ENCODE measurements around the gene ARHGEF33.
"Not testable (repeated sequence)": the region's sequence is repeated elsewhere in the genome, so short reads cannot be mapped to it uniquely, and the experiment has no call there.

ARHGEF33 gene

GRCh38 chr2:38911191-38911590 lies 21.5 kb downstream of the ARHGEF33 start:
- no peak for DNase-seq (ENCODE audit: low read depth)

GRCh38 chr2:38912619-38913018 lies 22.9 kb downstream of the ARHGEF33 start:
- no peak for DNase-seq (ENCODE audit: low read depth)

- no peak for DNase-seq (ENCODE audit: low read depth)
Observed at GRCh38 chr2:38922389-38922788, 32.7 kb downstream of the ARHGEF33 start.

GRCh38 chr2:38922902-38923301 lies 33.2 kb downstream of the ARHGEF33 start:
- no peak for DNase-seq (ENCODE audit: low read depth)

GRCh38 chr2:38925982-38926381 lies 36.3 kb downstream of the ARHGEF33 start:
- DNase-seq (ENCODE audit: low read depth) = no peak

- no peak for DNase-seq (ENCODE audit: low read depth)
Observed at GRCh38 chr2:38930600-38930999, 40.9 kb downstream of the ARHGEF33 start.

- no peak for DNase-seq (ENCODE audit: low read depth)
Observed at GRCh38 chr2:38932586-38932985, 42.9 kb downstream of the ARHGEF33 start.

- no peak for DNase-seq (ENCODE audit: low read depth)
Observed at GRCh38 chr2:38933653-38934052, 44.0 kb downstream of the ARHGEF33 start.

- DNase-seq (ENCODE audit: low read depth) = no peak
Observed at GRCh38 chr2:38934742-38935141, 45.1 kb downstream of the ARHGEF33 start.

- no peak for DNase-seq (ENCODE audit: low read depth)
Observed at GRCh38 chr2:38935568-38936172, 46.0 kb downstream of the ARHGEF33 start.

- DNase-seq (ENCODE audit: low read depth) = not testable (repeated sequence)
Observed at GRCh38 chr2:38936516-38936915, 46.8 kb downstream of the ARHGEF33 start.

GRCh38 chr2:38937548-38937947 lies 47.9 kb downstream of the ARHGEF33 start:
- no peak for DNase-seq (ENCODE audit: low read depth)

GRCh38 chr2:38940746-38941145 lies 51.1 kb downstream of the ARHGEF33 start:
- no peak for DNase-seq (ENCODE audit: low read depth)

GRCh38 chr2:38943784-38944183 lies 54.1 kb downstream of the ARHGEF33 start:
- no peak for DNase-seq (ENCODE audit: low read depth)

GRCh38 chr2:38945372-38945771 lies 55.7 kb downstream of the ARHGEF33 start:
- no peak for DNase-seq (ENCODE audit: low read depth)

- DNase-seq (ENCODE audit: low read depth) = no peak
Observed at GRCh38 chr2:38945911-38946310, 56.2 kb downstream of the ARHGEF33 start.

GRCh38 chr2:38947241-38948239 lies 57.9 kb downstream of the ARHGEF33 start:
- DNase-seq (ENCODE audit: low read depth) = peak; percentile 43

- DNase-seq (ENCODE audit: low read depth) = no peak
Observed at GRCh38 chr2:38948387-38948882, 58.8 kb downstream of the ARHGEF33 start.

GRCh38 chr2:38948995-38949394 lies 59.3 kb downstream of the ARHGEF33 start:
- no peak for DNase-seq (ENCODE audit: low read depth)

GRCh38 chr2:38951766-38952165 lies 62.1 kb downstream of the ARHGEF33 start:
- DNase-seq (ENCODE audit: low read depth) = no peak

- DNase-seq (ENCODE audit: low read depth) = no peak
Observed at GRCh38 chr2:38957972-38958371, 68.3 kb downstream of the ARHGEF33 start.

- no peak for DNase-seq (ENCODE audit: low read depth)
Observed at GRCh38 chr2:38959466-38959865, 69.8 kb downstream of the ARHGEF33 start.

Measured in activated T-cell treated with anti-CD3 and anti-CD28 coated beads for 24 hours (primary cell).